Neural crest cell (in vitro differentiated cells): ENCODE measurements around the gene CLDN5. TPM values are rescaled to one million over a fixed set of nuclear protein-coding genes. Genes with fewer than 3 reads are reported as not detected.

ENCODE experiments used
- DNase-seq: peaks from one replicate; pipeline ENCODE4 v3.0.0; 2021; ENCODE audit warnings: low read depth, mixed read lengths, low spot score
- H3K27ac Mint-ChIP-seq: one replicate; pipeline ENCODE4 v1.8.0; 2021; ENCODE audit warnings: mild to moderate bottlenecking, mixed read lengths; ENCODE audit not compliant: unreplicated experiment
- H3K27me3 Mint-ChIP-seq: 2 replicates; pipeline ENCODE4 v1.8.0; 2021; ENCODE audit warnings: low read depth, mild to moderate bottlenecking, mixed read lengths
- H3K36me3 Mint-ChIP-seq: 2 replicates; pipeline ENCODE4 v1.8.0; 2021; ENCODE audit warnings: low read depth, mild to moderate bottlenecking, mixed read lengths
- H3K4me1 Mint-ChIP-seq: 2 replicates; pipeline ENCODE4 v1.8.0; 2021; ENCODE audit warnings: mixed read lengths
- H3K4me3 Mint-ChIP-seq: one replicate; pipeline ENCODE4 v1.8.0; 2021; ENCODE audit warnings: mild to moderate bottlenecking, mixed read lengths
- H3K9me3 Mint-ChIP-seq: 2 replicates; pipeline ENCODE4 v1.8.0; 2021; ENCODE audit warnings: mixed read lengths
- CTCF ChIP-seq: fragments of 200-600 bp; sonication (generic); conservative IDR thresholded peaks from 2 replicates; pipeline ENCODE4 v1.5.0; 2021; ENCODE audit warnings: antibody characterized with exemption, mild to moderate bottlenecking
- total RNA-seq: library from RNA; stranded (reverse); gene quantifications from 2 replicates; pipeline ENCODE4 v1.2.1, GENCODE V29; 2021

CLDN5 gene
- total RNA-seq, 1 donor from 2014 or later: 1.3 TPM

DNA sequence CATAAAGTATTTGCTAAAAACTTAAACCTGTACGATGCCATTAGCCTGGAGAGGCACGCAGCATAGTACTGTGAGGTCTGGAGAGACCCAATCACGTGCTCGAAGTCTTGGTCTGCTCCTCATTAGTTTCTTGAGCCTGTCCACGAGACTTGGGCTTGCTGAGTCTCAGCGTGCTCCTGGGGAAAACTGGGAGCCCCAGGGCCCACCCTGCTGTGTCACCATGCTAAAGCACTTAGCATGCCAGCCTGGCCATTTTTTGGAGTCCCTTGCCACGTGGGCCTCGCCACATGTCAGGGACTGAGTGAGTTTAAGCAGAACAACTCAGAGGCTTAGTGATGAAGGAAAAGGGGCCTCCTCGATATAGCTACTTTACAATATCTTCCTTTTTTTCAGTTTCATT lies 41.9 kb downstream of the CLDN5 start:
- no peaks in the 10 kb centered on the region for H3K9me3 Mint-ChIP-seq
- H3K36me3 Mint-ChIP-seq: peaks cover 7% of the 10 kb centered on the region
- no peak overlapping the region for H3K27ac Mint-ChIP-seq
- no peak for DNase-seq
- no peaks in the 10 kb centered on the region for H3K27me3 Mint-ChIP-seq
- no peak for TF ChIP-seq CTCF
- H3K4me3 Mint-ChIP-seq: no peak overlapping the region
- H3K4me1 Mint-ChIP-seq: peaks cover 28% of the 10 kb centered on the region

GRCh38 chr22:19480789-19481188 lies 43.4 kb downstream of the CLDN5 start:
- Mint-ChIP-seq H3K4me1 (peaks cover 32% of the 10 kb centered on the region), H3K9me3 (no peaks in the 10 kb centered on the region), H3K36me3 (peaks cover 4% of the 10 kb centered on the region), H3K27ac (peak overlapping the region; percentile 70), H3K27me3 (no peaks in the 10 kb centered on the region), H3K4me3 (peak overlapping the region; percentile 94)
- no peak for DNase-seq
- TF ChIP-seq CTCF: no peak

GRCh38 chr22:19480173-19480568 lies 44.0 kb downstream of the CLDN5 start:
- Mint-ChIP-seq H3K4me1 (peaks cover 32% of the 10 kb centered on the region), H3K27ac (peak overlapping the region; percentile 100), H3K9me3 (no peaks in the 10 kb centered on the region), H3K36me3 (peaks cover 2% of the 10 kb centered on the region), H3K4me3 (peak overlapping the region; percentile 94), H3K27me3 (no peaks in the 10 kb centered on the region)
- no peak for TF ChIP-seq CTCF
- DNase-seq: no peak

- peak within 1 kb of the TSS; percentile 94 for H3K4me3 Mint-ChIP-seq
- peak within 1 kb of the TSS; percentile 100 for H3K27ac Mint-ChIP-seq
These were observed 44.6 kb downstream of the CLDN5 start, which contains the start of gene CDC45 for GRCh38 chr22:19479355-19480172. Gene CDC45, plus strand, starts transcription at chr22:19479920. Its CDS starts 49 bp downstream, at chr22:19479969.

GRCh38 chr22:19478901-19479354 lies 45.3 kb downstream of the CLDN5 start, which contains the start of gene UFD1:
Gene UFD1, minus strand, starts transcription at chr22:19479193. Its CDS starts 108 bp downstream, at chr22:19479085.
- Mint-ChIP-seq H3K27ac (peak within 1 kb of the TSS; percentile 100), H3K36me3 (peaks cover 1% of the 10 kb centered on the region), H3K4me1 (peaks cover 32% of the 10 kb centered on the region), H3K9me3 (no peaks in the 10 kb centered on the region), H3K4me3 (peak within 1 kb of the TSS; percentile 94), H3K27me3 (no peaks in the 10 kb centered on the region)
- no peak for TF ChIP-seq CTCF
- peak; percentile 65 for DNase-seq

More at GRCh38 chr22:19479355-19480172, 44.6 kb downstream of the CLDN5 start, which contains the start of gene CDC45:
- H3K4me1 Mint-ChIP-seq: peaks cover 32% of the 10 kb centered on the region
- peak; percentile 84 for DNase-seq
- H3K9me3 Mint-ChIP-seq: no peaks in the 10 kb centered on the region
- no peak for TF ChIP-seq CTCF
- H3K27me3 Mint-ChIP-seq: no peaks in the 10 kb centered on the region
- no peaks in the 10 kb centered on the region for H3K36me3 Mint-ChIP-seq
